ENCODE results near the gene SLC35B2.

The SLC35B2 gene

DNA sequence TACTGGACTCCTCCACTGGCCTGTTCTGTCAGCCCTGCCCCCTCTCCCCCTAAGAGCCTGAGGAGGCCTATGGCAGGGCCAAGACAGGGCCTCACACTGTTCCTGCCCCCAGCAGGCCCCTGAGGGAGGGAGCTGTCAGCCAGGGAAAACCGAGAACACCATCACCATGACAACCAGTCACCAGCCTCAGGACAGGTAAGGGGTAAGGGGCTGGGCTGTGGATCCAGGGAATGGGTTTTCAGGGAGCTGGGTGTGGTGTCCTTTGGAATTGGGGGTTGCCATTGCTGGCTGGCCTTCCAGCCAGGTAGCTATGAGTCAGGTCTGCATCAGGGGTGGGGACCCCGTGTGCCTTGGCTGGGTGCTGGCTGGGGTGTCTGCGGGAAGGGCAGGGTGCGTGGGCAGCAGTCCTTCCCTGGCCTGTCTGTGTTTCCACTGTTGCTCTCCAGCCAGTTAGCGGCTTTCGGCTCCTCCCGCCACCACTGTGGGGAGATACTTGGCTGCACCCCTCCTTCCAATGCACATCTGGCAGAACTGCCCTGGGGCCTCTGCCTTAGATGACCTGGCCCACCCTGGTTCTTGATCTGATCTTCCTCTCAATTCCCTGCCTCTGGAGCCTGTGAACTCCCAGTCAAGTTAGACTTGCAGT, 30.1 kb downstream of the SLC35B2 start:
- H3K4ac ChIP-seq (ENCODE audit: low read depth, low read length) = no peak overlapping the region
- no peak overlapping the region for H3K9ac ChIP-seq (ENCODE audit: low read length)
- no peak overlapping the region for H3K4me3 ChIP-seq (ENCODE audit: low read length)
- H3K36me3 ChIP-seq (ENCODE audit: control insufficient read depth, insufficient read depth, low read length) = no peaks in the 10 kb centered on the region
- H3K56ac ChIP-seq (ENCODE audit: low read length) = no peak overlapping the region
- no peak overlapping the region for H2BK5ac ChIP-seq (ENCODE audit: low read length)
- DNase-seq = peak; percentile 86
- H2BK120ac ChIP-seq (ENCODE audit: low read depth, low read length) = no peak overlapping the region
- H3K18ac ChIP-seq (ENCODE audit: low read length) = no peak overlapping the region
- no peak overlapping the region for H3K27ac ChIP-seq (ENCODE audit: low read depth, low read length)
- no peak overlapping the region for H2BK15ac ChIP-seq (replicated peaks; ENCODE audit: low read depth)
- no peaks in the 10 kb centered on the region for H3K27me3 ChIP-seq (ENCODE audit: insufficient read depth, low read length, poor library complexity)
- peaks cover 13% of the 10 kb centered on the region for H3K4me1 ChIP-seq (ENCODE audit: control insufficient read depth, low read depth, low read length)
- H3K79me1 ChIP-seq (ENCODE audit: low read length) = peaks cover 3% of the 10 kb centered on the region
- no peak overlapping the region for H3K4me2 ChIP-seq (ENCODE audit: low read length)
- H3K23ac ChIP-seq (ENCODE audit: low read length) = no peak overlapping the region
- no peak overlapping the region for H2AK5ac ChIP-seq (ENCODE audit: low read length)
- peaks cover 10% of the 10 kb centered on the region for H3K79me2 ChIP-seq (ENCODE audit: control insufficient read depth, insufficient read depth, low read length)
- H4K5ac ChIP-seq (ENCODE audit: low read length) = no peak overlapping the region
- no peak overlapping the region for H4K8ac ChIP-seq (ENCODE audit: low read depth, low read length)
- WGBS (ENCODE audit: extremely low coverage, insufficient coverage, low lambda C conversion rate) = no CpG with 5 or more reads among the region's 7 CpGs

DNA sequence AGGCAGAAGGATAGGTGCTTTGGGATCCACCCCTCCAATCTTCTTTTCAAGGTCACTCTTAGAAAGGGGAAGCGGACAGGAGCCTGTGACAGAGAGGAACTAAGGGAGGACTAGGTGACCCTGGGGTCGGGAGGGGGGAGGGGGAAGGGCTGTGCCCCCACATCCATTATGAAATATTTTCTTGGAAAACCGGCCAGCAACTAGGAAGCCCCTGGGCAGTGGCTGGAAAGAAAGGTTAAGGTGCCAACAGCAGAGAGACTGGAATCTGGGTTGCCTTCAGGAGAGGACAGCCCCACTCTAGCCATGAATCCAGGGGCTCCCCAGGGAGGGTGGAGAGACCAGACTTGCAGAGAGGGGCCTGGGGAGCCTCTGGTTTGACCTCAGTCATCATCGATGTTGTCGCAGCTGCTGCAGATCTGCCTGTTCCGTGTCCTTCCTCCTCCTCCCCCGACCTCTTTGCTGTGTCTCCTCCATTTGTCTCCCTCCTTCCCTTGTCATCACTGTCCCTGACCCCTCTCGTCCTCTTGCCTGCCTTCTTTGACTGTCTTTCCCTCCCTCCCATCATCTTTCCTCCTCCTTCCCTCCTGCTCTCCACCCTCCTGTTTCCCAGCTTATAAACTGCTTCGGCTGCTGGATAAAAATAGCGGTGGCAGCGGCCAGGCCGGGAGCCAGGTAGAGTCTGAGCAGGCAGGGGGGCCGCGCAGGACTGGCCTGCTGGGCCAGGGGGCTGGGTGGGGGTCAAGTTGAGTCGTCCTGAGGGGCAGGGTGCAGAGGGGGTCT, 30.8 kb downstream of the SLC35B2 start:
- H3K4ac ChIP-seq (ENCODE audit: low read depth, low read length) = no peak overlapping the region
- H3K56ac ChIP-seq (ENCODE audit: low read length) = peak overlapping the region; percentile 62
- H3K4me3 ChIP-seq (ENCODE audit: low read length) = no peak overlapping the region
- no peaks in the 10 kb centered on the region for H3K36me3 ChIP-seq (ENCODE audit: control insufficient read depth, insufficient read depth, low read length)
- no peak overlapping the region for H3K9ac ChIP-seq (ENCODE audit: low read length)
- H4K8ac ChIP-seq (ENCODE audit: low read depth, low read length) = no peak overlapping the region
- no peak for DNase-seq
- H3K79me2 ChIP-seq (ENCODE audit: control insufficient read depth, insufficient read depth, low read length) = peaks cover 10% of the 10 kb centered on the region
- no peak overlapping the region for H3K23ac ChIP-seq (ENCODE audit: low read length)
- H3K79me1 ChIP-seq (ENCODE audit: low read length) = peaks cover 3% of the 10 kb centered on the region
- no peak overlapping the region for H4K5ac ChIP-seq (ENCODE audit: low read length)
- no peak overlapping the region for H2BK5ac ChIP-seq (ENCODE audit: low read length)
- H3K27ac ChIP-seq (ENCODE audit: low read depth, low read length) = no peak overlapping the region
- no peak overlapping the region for H3K4me2 ChIP-seq (ENCODE audit: low read length)
- no peak overlapping the region for H3K18ac ChIP-seq (ENCODE audit: low read length)
- no peak overlapping the region for H2BK15ac ChIP-seq (replicated peaks; ENCODE audit: low read depth)
- H2AK5ac ChIP-seq (ENCODE audit: low read length) = no peak overlapping the region
- no CpG with 5 or more reads among the region's 15 CpGs for whole genome bisulfite sequencing (ENCODE audit: extremely low coverage, insufficient coverage, low lambda C conversion rate)
- peaks cover 15% of the 10 kb centered on the region for H3K4me1 ChIP-seq (ENCODE audit: control insufficient read depth, low read depth, low read length)
- H2BK120ac ChIP-seq (ENCODE audit: low read depth, low read length) = no peak overlapping the region
- H3K27me3 ChIP-seq (ENCODE audit: insufficient read depth, low read length, poor library complexity) = no peaks in the 10 kb centered on the region

DNA sequence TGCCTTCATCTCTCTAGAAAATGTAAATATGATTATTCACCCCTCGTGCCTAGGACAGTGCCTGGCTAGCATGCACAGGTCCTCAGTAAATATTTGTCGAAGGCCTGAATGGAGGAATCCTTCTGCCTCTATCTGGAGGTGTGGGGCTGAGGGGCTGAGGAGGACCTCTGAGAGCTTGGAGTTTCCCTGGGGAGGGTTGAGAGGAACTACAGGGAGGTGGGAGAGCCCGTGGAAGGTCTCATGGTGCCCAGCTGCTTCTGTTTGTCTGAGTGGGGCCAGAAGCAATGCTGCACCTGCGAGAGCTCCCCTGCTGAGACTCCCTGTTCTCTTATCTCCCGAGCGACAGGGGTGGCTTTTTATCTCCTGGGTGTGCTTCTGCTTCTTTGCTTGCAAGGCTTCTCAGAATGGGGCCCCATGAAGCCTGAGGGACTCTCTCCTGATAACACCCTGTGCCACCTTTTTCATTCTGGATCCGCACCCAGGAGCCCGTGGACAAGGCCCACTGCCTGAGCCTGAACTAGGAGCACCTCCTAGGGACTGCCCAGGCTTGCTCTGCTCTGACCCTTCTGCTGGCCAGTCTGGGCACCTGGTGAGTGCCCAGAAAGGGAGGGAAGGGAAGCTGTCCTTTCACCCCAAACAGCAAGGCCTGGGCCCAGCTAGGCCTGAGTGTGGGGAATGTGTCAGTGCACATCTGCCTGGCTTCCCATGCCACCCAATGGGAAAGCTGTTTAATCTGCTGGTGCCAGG, 31.6 kb downstream of the SLC35B2 start:
- no CpG with 5 or more reads among the region's 8 CpGs for WGBS (ENCODE audit: extremely low coverage, insufficient coverage, low lambda C conversion rate)
- H2AK5ac ChIP-seq (ENCODE audit: low read length) = no peak overlapping the region
- no peak overlapping the region for H3K4ac ChIP-seq (ENCODE audit: low read depth, low read length)
- no peak overlapping the region for H3K18ac ChIP-seq (ENCODE audit: low read length)
- H2BK5ac ChIP-seq (ENCODE audit: low read length) = no peak overlapping the region
- H2BK15ac ChIP-seq (replicated peaks; ENCODE audit: low read depth) = no peak overlapping the region
- no peak overlapping the region for H3K9ac ChIP-seq (ENCODE audit: low read length)
- H3K79me1 ChIP-seq (ENCODE audit: low read length) = peaks cover 3% of the 10 kb centered on the region
- H3K4me2 ChIP-seq (ENCODE audit: low read length) = no peak overlapping the region
- peaks cover 15% of the 10 kb centered on the region for H3K4me1 ChIP-seq (ENCODE audit: control insufficient read depth, low read depth, low read length)
- H4K8ac ChIP-seq (ENCODE audit: low read depth, low read length) = no peak overlapping the region
- no peak overlapping the region for H3K4me3 ChIP-seq (ENCODE audit: low read length)
- no peaks in the 10 kb centered on the region for H3K36me3 ChIP-seq (ENCODE audit: control insufficient read depth, insufficient read depth, low read length)
- H3K27me3 ChIP-seq (ENCODE audit: insufficient read depth, low read length, poor library complexity) = no peaks in the 10 kb centered on the region
- H3K27ac ChIP-seq (ENCODE audit: low read depth, low read length) = no peak overlapping the region
- H2BK120ac ChIP-seq (ENCODE audit: low read depth, low read length) = no peak overlapping the region
- no peak overlapping the region for H3K23ac ChIP-seq (ENCODE audit: low read length)
- DNase-seq = no peak
- H4K5ac ChIP-seq (ENCODE audit: low read length) = no peak overlapping the region
- H3K79me2 ChIP-seq (ENCODE audit: control insufficient read depth, insufficient read depth, low read length) = peaks cover 10% of the 10 kb centered on the region
- peak overlapping the region; percentile 37 for H3K56ac ChIP-seq (ENCODE audit: low read length)

DNA sequence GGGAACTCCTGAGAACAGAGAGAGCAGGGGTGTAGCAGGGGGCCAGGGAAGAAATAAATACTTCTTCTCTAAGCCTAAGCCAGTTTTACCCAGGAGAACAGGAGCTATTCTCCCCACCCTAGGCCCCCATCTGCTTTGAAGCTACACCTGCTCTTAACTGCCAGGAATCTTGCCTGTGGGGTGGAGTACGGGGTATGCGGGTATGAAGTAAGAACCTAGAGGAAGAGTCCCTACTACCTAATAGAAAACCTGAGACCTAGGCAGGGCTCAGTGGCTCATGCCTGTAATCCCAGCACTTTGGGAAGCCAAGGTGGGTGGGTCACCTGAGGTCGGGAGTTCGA, 32.4 kb downstream of the SLC35B2 start:
- H3K4me3 ChIP-seq (ENCODE audit: low read length) = no peak overlapping the region
- no peak overlapping the region for H3K4me2 ChIP-seq (ENCODE audit: low read length)
- H3K79me1 ChIP-seq (ENCODE audit: low read length) = peaks cover 3% of the 10 kb centered on the region
- no peak overlapping the region for H4K5ac ChIP-seq (ENCODE audit: low read length)
- DNase-seq = no peak
- H3K18ac ChIP-seq (ENCODE audit: low read length) = no peak overlapping the region
- WGBS (ENCODE audit: extremely low coverage, insufficient coverage, low lambda C conversion rate) = no CpG with 5 or more reads among the region's 4 CpGs
- no peak overlapping the region for H3K9ac ChIP-seq (ENCODE audit: low read length)
- H3K27me3 ChIP-seq (ENCODE audit: insufficient read depth, low read length, poor library complexity) = no peaks in the 10 kb centered on the region
- H2BK5ac ChIP-seq (ENCODE audit: low read length) = no peak overlapping the region
- peaks cover 15% of the 10 kb centered on the region for H3K4me1 ChIP-seq (ENCODE audit: control insufficient read depth, low read depth, low read length)
- no peak overlapping the region for H3K23ac ChIP-seq (ENCODE audit: low read length)
- no peak overlapping the region for H2BK15ac ChIP-seq (replicated peaks; ENCODE audit: low read depth)
- H4K8ac ChIP-seq (ENCODE audit: low read depth, low read length) = no peak overlapping the region
- no peaks in the 10 kb centered on the region for H3K36me3 ChIP-seq (ENCODE audit: control insufficient read depth, insufficient read depth, low read length)
- H3K4ac ChIP-seq (ENCODE audit: low read depth, low read length) = no peak overlapping the region
- H2BK120ac ChIP-seq (ENCODE audit: low read depth, low read length) = no peak overlapping the region
- no peak overlapping the region for H2AK5ac ChIP-seq (ENCODE audit: low read length)
- H3K27ac ChIP-seq (ENCODE audit: low read depth, low read length) = no peak overlapping the region
- peaks cover 10% of the 10 kb centered on the region for H3K79me2 ChIP-seq (ENCODE audit: control insufficient read depth, insufficient read depth, low read length)
- H3K56ac ChIP-seq (ENCODE audit: low read length) = no peak overlapping the region

DNA sequence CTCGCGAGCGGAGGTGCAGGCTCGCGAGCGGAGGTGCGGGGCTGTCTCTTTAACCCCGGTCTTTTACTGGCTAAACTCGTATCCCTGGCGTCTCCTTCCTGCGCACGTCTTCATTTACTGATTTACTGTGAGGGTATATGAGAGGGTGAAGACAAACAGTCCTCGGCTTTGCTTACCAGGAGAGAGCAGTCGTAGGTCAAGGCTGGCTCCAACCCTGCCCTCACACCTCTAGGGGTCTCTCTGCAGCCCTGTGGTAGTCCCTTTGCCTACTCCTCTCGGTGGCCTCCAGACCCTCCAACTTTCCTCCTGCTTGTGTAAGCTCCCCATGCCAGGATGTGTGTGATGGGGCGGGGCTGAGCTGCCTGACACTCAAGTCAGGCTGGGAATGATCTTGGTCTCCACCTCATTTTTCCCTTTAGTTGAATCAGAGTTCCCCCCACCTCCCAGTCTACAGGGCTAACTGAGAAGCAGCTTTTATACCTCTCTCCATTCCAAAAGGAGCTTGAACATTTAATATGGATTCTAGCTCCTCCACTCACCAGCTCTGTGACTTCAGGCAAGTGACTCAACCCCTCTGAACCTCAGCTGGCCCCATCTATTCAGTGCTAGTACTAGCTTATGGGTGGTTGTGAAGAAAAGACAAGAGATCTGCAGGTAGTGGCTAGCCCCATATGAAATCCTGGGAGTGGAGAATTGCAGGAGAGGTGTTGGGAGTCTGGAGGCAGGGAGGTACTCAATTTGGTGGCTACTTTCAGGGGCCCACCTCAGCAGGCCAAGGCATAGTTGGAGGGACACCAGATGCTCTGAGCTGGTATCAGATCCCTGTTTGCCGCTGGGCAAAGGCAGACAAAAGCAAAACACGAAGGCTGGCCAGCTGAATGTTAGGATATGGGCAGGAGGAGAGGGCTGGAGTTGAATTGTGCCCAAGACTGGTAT, 33.0 kb downstream of the SLC35B2 start:
- Histone ChIP-seq H3K4ac (ENCODE audit: low read depth, low read length) (no peak overlapping the region), H2BK5ac (ENCODE audit: low read length) (no peak overlapping the region), H3K79me2 (ENCODE audit: control insufficient read depth, insufficient read depth, low read length) (peaks cover 10% of the 10 kb centered on the region), H3K4me2 (ENCODE audit: low read length) (peak overlapping the region; percentile 38), H3K23ac (ENCODE audit: low read length) (peak overlapping the region; percentile 18), H4K5ac (ENCODE audit: low read length) (no peak overlapping the region), H3K79me1 (ENCODE audit: low read length) (peaks cover 3% of the 10 kb centered on the region), H4K8ac (ENCODE audit: low read depth, low read length) (no peak overlapping the region), H2BK120ac (ENCODE audit: low read depth, low read length) (no peak overlapping the region), H2AK5ac (ENCODE audit: low read length) (no peak overlapping the region), H3K27me3 (ENCODE audit: insufficient read depth, low read length, poor library complexity) (no peaks in the 10 kb centered on the region), H3K4me3 (ENCODE audit: low read length) (peak overlapping the region; percentile 2), H3K4me1 (ENCODE audit: control insufficient read depth, low read depth, low read length) (peaks cover 15% of the 10 kb centered on the region), H2BK15ac (replicated peaks; ENCODE audit: low read depth) (no peak overlapping the region), H3K36me3 (ENCODE audit: control insufficient read depth, insufficient read depth, low read length) (no peaks in the 10 kb centered on the region), H3K27ac (ENCODE audit: low read depth, low read length) (no peak overlapping the region), H3K56ac (ENCODE audit: low read length) (peak overlapping the region; percentile 76), H3K18ac (ENCODE audit: low read length) (no peak overlapping the region), H3K9ac (ENCODE audit: low read length) (peak overlapping the region; percentile 64)
- no CpG with 5 or more reads among the region's 18 CpGs for WGBS (ENCODE audit: extremely low coverage, insufficient coverage, low lambda C conversion rate)
- DNase-seq = peak; percentile 75

All from mesendoderm (in vitro differentiated cells).